ENCODE measurements around the gene PYHIN1. TPM values are rescaled to one million over a fixed set of nuclear protein-coding genes. Genes with fewer than 3 reads are reported as not detected.

Gene PYHIN1
- total and polyA plus RNA-seq, 2 of the 8 experiments (the other 6 are each of a cell fraction or from before 2014, with no cell fraction given) = not detected

- Histone ChIP-seq H2BK5ac (ENCODE audit: low read depth, low read length) (no peak overlapping the region), H3K4me2 (ENCODE audit: insufficient read depth in 1 of 2, low read depth in 2 of 2, low read length in 2 of 2) (no peak overlapping the region), H3K56ac (replicated peaks; ENCODE audit: insufficient read length, low read depth, low read length) (no peak overlapping the region), H4K91ac (replicated peaks; ENCODE audit: insufficient read length, low read length) (no peak overlapping the region), H2AFZ (ENCODE audit: low read length) (no peak overlapping the region), H3K23ac (ENCODE audit: insufficient read length) (no peak overlapping the region), H2AK5ac (ENCODE audit: low read depth, low read length) (no peak overlapping the region), H3K27me3 (replicated peaks in 1 of 4; ENCODE audit: control insufficient read depth in 3 of 4, extremely low read depth in 1 of 4, insufficient read depth in 3 of 4, low read length in 3 of 4) (no peaks in the 10 kb centered on the region), H2BK20ac (ENCODE audit: low read length) (no peak overlapping the region), H3K4ac (replicated peaks; ENCODE audit: insufficient read length, low read depth, low read length) (no peak overlapping the region), H3K79me1 (ENCODE audit: low read depth, low read length) (no peaks in the 10 kb centered on the region), H3K36me3 (ENCODE audit: control insufficient read depth in 2 of 4, insufficient read depth in 4 of 4, low read length in 3 of 4) (no peaks in the 10 kb centered on the region), H4K20me1 (replicated peaks in 1 of 2; ENCODE audit: control insufficient read depth in 1 of 2, insufficient read depth in 2 of 2, low read length in 2 of 2) (no peaks in the 10 kb centered on the region), H3K14ac (ENCODE audit: insufficient read length) (no peak overlapping the region), H3K18ac (ENCODE audit: extremely low read depth, low read length) (no peak overlapping the region), H2BK12ac (ENCODE audit: low read depth, low read length) (no peak overlapping the region), H3K79me2 (ENCODE audit: control insufficient read depth in 1 of 2, insufficient read depth in 2 of 2, low read length in 2 of 2) (no peaks in the 10 kb centered on the region), H4K8ac (ENCODE audit: extremely low read depth, insufficient read depth, low read length) (no peak overlapping the region), H3K9me3 (ENCODE audit: insufficient read depth in 2 of 2, low read depth in 1 of 2, low read length in 1 of 2) (peaks cover 0 to 4% of the 10 kb centered on the region in 2 experiments; a peak in 1 of 4 replicates), H2BK120ac (replicated peaks; ENCODE audit: low read depth, low read length) (no peak overlapping the region), H3K4me1 (replicated peaks in 1 of 4; ENCODE audit: control insufficient read depth in 3 of 4, insufficient read depth in 4 of 4, low read length in 3 of 4) (no peaks in the 10 kb centered on the region), H3K23me2 (ENCODE audit: low read depth, low read length) (no peaks in the 10 kb centered on the region), H3K9ac (replicated peaks in 1 of 4; ENCODE audit: extremely low read depth in 1 of 4, low read depth in 3 of 4, low read length in 3 of 4) (no peak overlapping the region), H3K4me3 (ENCODE audit: extremely low read depth in 1 of 4, insufficient read depth in 2 of 4, low read depth in 3 of 4, low read length in 4 of 4) (no peak overlapping the region), H2BK15ac (ENCODE audit: low read length) (no peak overlapping the region), H4K5ac (ENCODE audit: insufficient read length, low read depth, low read length) (no peak overlapping the region), H3K27ac (ENCODE audit: low read depth, low read length) (no peak overlapping the region)
- TF ChIP-seq CTBP2 (IDR thresholded peaks at IDR 0.05; ENCODE audit: borderline replicate concordance, insufficient read depth, insufficient read length, low read length) = no peak
- no peak for TF ChIP-seq BACH1 (IDR thresholded peaks at IDR 0.05; ENCODE audit: low read length)
- no peak for TF ChIP-seq ATF3 (IDR thresholded peaks at IDR 0.05; ENCODE audit: insufficient read depth, low read depth, low read length)
- POLR2A ChIA-PET (ENCODE audit: partially characterized antibody) = no interaction called here
- CTCF ChIA-PET (ENCODE audit: partially characterized antibody) = no interaction called here
- FAIRE-seq (no peak), DNase-seq (ENCODE audit: low read depth in 1 of 2, low spot score in 2 of 2) (no peak)
- WGBS, 2 experiments (ENCODE audit: extremely low coverage in 1 of 2, insufficient coverage in 1 of 2, insufficient read length in 1 of 2, insufficient replicate concordance in 2 of 2, low coverage in 1 of 2, low lambda C conversion rate in 2 of 2, missing lambda C conversion rate in 1 of 2) = 83% methylated on average over 6 of the region's 6 CpGs; no CpG with 5 or more reads in 1 of the 2 experiments
Observed at GRCh38 chr1:158932171-158932570, 819 bp downstream of the PYHIN1 start.

All from H1 (cell line).